ENCODE results near the gene NAP1L5.
A peak's percentile ranks its signal among the peaks of the same experiment; 100 is the strongest.

The NAP1L5 gene

GRCh38 chr4:88722828-88723227 lies 25.2 kb upstream of the NAP1L5 start:
- no peak overlapping the region for H3K4me3 ChIP-seq (ENCODE audit: low read length)
- DNase-seq (ENCODE audit: low read depth), result no peak
- no peak for TF ChIP-seq CTCF (conservative IDR thresholded peaks at IDR 0.05; ENCODE audit: low read length)

DNA sequence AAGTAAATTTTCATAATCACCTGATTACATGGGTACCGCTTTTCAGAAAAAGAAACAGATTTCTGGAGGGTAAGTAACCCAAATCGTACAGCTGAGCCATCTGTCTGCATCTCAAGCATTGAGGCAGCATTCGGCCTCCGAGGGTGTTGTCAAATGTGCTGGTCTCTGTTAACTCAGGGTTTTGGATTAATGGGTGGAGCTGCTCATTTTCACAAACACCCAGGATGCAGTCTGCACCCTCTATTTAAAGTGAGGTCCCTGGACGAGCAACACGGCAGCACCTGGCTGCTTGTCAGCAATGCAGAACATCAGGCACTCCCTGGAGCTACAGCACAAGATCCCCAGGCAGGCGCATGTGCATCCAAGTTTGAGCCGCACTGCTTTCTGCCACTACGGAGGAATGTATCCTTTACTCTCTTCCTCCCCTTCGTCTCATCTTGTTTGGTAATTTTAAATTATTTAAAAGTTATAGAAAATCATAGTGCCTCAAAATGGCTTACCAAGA lies 24.7 kb upstream of the NAP1L5 start:
- no peak for DNase-seq (ENCODE audit: low read depth)
- no peak for TF ChIP-seq CTCF (conservative IDR thresholded peaks at IDR 0.05; ENCODE audit: low read length)

GRCh38 chr4:88720451-88721428 lies 23.1 kb upstream of the NAP1L5 start:
- no peak for TF ChIP-seq CTCF (conservative IDR thresholded peaks at IDR 0.05; ENCODE audit: low read length)
- H3K4me3 ChIP-seq (ENCODE audit: low read length), result no peak overlapping the region
- DNase-seq (ENCODE audit: low read depth), result peak; percentile 32

More for the DNA sequence above, 24.7 kb upstream of the NAP1L5 start:
- H3K4me3 ChIP-seq (ENCODE audit: low read length), result no peak overlapping the region

GRCh38 chr4:88719381-88719780 lies 21.8 kb upstream of the NAP1L5 start:
- no peak for DNase-seq (ENCODE audit: low read depth)
- no peak overlapping the region for H3K4me3 ChIP-seq (ENCODE audit: low read length)
- no peak for TF ChIP-seq CTCF (conservative IDR thresholded peaks at IDR 0.05; ENCODE audit: low read length)

- DNase-seq (ENCODE audit: low read depth), result no peak
- H3K4me3 ChIP-seq (ENCODE audit: low read length), result no peak overlapping the region
- no peak for TF ChIP-seq CTCF (conservative IDR thresholded peaks at IDR 0.05; ENCODE audit: low read length)
Observed at GRCh38 chr4:88718098-88718497, 20.5 kb upstream of the NAP1L5 start.

GRCh38 chr4:88713782-88714181 lies 16.2 kb upstream of the NAP1L5 start:
- no peak for DNase-seq (ENCODE audit: low read depth)
- H3K4me3 ChIP-seq (ENCODE audit: low read length), result no peak overlapping the region
- no peak for TF ChIP-seq CTCF (conservative IDR thresholded peaks at IDR 0.05; ENCODE audit: low read length)

- DNase-seq (ENCODE audit: low read depth), result no peak
- H3K4me3 ChIP-seq (ENCODE audit: low read length), result no peak overlapping the region
- TF ChIP-seq CTCF (conservative IDR thresholded peaks at IDR 0.05; ENCODE audit: low read length), result no peak
Observed at GRCh38 chr4:88709989-88710388, 12.4 kb upstream of the NAP1L5 start.
